NK-92 (cell line): ENCODE results near the gene CCDC106.

Experiments
- DNase-seq: peaks from one replicate; lab custom pipeline; 2025; ENCODE audit not compliant: unreplicated experiment; lab: John Stamatoyannopoulos, UW

The CCDC106 gene

DNA sequence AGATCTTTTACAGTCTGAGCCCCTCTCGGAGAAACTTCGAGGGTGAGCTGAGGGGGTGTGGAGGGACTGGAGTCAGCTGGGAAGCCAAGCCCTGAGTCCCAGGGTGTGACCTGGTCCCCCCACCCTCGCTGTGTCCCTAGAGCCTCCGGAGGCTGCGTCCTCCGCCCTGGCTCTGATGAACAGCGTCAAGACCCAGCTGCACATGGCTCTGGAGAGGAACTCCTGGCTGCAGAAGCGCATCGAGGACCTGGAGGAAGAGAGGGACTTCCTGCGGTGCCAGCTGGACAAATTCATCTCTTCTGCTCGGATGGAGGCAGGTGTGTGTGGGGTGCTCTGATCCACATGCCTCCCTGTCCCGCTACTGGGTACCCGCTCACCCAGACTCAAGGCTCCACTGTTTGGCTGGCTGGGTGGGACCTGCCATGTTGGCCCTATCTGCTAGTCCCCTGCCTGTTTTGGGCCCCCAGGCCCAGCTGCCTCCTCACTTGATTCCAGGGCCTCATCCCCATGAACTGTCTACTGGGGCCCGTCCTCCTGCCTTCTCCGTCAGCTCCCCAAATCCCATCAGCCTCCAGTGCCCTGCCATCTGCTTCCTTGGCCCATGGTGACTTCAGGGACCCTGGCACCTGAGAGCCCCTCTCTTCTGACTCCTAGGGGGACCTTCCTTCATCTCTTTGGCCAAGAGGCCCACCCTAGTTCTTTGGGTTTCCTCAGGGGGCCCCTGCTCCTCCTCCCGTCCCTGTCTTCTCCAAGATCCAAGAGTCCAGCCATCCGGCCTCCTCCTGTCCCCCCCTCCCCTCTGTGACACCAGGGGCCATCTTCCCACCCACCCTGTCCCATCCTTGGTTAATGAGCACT lies 1.5 kb downstream of the CCDC106 start:
- DNase-seq, result no peak

DNA sequence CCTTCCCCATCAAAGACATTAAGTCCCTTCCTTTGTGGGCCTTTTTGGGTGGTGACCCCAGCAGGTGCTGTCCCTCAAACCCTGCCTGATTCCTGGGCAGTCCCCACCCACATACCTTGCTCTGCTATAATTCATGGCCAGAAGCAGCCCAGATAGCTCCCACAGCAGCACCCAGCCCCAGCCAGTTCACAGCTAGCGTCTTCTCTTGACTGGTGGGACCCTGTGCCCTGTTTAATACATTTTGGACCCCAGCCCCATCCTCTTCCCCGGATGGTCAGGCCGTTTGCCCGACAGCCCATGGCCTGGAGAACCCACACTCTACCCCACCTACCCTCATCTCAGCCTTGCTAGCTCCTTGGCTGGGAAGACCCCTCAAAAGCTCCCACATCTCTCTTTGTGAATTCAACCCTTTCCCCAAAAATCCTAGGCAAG lies 2.1 kb downstream of the CCDC106 start:
- DNase-seq, result no peak

DNA sequence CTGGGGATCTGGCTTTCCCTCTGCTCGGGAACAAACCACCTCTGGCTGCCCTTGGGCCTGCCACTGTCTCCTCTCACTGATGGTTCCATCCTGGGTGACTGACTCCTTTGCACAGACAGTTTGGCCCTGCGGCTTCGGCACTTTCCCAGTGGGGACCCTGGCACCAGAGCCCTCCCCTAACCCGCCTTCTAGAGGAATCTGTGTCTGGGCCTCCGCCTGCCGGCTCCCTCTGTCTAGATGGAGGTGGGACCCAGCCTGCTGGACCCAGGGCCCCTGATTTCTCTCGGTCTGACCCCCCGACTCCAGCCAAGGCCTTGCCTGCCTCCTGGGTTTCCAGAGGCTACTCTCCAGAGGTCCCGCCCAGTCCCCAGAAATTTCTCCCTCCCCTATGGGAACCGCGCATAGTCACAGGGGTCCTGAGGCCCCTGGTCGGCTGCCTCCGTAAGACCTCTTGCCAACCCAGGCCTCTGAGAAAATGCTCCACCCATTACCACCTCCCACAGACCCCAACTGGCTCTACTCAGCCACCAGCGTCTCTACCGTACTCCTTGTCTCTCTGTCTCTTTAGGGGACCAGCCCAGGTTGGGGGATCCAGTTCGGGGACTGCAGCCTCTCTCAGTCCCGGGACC lies 2.7 kb downstream of the CCDC106 start:
- no peak for DNase-seq

DNA sequence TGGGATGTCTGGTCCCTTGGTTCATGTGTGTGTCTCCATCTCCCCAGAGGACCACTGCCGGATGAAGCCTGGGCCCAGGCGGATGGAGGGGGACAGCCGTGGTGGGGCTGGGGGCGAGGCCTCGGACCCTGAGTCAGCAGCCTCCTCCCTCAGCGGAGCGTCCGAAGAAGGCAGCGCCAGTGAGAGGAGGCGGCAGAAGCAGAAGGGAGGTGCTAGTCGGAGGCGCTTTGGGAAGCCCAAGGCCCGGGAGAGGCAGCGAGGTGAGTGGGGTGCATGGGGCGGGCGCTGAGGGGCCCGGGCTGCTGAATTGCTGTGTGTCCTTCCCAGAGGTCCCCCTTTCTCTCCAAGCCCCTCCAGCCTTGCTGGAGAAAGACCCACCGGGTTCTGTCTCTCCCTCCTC lies 3.2 kb downstream of the CCDC106 start:
- DNase-seq, result no peak

DNA sequence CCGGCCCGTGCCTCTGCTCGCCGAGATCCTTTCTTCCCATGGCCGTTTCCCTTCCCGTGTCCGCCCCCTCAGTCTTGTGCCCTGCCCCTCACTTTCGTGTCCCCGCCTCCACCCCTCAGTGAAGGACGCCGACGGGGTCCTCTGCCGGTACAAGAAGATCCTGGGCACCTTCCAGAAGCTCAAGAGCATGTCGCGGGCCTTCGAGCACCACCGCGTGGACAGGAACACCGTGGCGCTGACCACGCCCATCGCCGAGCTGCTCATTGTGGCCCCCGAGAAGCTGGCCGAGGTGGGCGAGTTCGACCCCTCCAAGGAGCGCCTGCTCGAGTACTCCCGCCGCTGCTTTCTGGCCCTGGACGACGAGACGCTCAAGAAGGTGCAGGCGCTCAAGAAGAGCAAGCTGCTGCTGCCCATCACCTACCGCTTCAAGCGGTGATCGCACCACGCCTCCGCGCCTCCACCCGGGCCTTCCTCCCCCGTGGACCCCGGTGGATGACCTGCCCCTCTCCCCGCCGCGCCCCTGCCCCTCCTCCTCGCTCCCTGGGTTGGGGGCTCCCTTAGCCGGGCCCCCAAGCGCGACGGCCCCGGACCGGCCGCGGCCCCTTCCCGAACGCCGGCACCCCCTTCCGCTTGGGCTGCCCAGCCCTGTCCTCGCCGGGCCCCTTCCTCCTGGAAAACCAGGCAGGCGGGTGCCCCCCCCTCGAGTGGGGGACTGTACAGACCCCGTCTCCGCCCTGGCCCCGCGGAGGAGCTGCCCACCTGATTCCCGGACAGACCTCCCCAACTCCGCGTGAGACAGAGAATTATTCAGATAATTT lies 4.5 kb downstream of the CCDC106 start:
- DNase-seq, result no peak

DNA sequence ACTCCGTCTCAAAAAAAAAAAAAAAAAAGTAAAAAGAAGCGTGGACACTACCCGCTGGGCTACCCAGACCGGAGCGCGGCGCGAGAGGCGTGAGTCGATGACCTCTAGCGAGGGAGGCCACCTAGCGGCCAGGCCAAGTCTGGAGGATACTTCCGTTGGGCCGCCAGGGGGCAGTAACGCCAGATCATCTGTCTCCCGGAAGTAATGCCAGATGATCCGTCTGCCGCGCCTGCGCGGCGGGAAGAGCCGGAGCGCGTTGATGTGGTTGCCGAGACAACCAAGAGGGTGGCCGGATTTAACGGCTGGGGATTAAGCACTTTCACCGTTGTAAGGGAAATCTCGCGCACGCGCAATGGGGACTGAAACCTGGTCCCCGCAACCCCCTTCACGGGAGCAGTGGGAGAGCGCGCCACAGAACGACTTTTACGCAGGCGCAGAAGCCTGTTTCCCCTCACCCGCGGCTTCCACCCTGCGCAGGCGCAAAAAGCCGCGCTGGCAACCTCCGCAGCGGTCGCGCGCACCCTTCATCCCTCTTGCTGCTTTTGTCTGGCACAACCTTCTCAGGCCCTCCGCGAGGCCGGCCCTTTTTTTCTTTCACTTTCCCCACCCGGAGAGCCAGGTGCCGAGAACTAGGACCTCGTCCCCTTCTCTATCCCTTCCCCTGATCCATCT lies 5.8 kb downstream of the CCDC106 start:
- peak; percentile 97 for DNase-seq

DNA sequence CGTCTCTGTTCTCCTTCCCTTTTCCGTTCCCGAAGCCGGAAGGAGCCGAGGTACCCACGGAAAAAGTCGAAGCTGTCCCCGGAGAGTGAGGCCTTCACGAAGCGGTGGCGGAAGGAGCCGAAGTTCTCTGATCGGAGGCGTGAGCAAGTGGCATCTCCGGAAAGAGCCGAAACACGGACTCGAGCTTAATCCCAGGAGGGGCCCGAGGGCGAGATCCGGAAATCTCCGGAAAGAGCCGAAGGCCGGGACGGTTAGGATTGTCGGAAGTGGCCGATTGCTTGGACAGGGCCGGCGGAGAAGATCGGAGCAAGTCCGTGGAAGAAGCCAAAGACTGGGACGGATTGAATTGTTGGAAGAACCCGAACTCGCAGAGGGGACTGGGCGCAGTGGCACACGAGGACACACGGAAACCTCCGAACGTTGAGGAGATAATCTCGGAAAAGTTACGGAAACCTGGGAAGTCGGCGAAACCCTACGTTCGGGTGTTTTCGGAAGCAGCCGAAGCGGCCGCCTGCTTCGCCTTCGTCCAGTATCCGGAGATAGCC lies 6.4 kb downstream of the CCDC106 start:
- DNase-seq, result peak; percentile 96

DNA sequence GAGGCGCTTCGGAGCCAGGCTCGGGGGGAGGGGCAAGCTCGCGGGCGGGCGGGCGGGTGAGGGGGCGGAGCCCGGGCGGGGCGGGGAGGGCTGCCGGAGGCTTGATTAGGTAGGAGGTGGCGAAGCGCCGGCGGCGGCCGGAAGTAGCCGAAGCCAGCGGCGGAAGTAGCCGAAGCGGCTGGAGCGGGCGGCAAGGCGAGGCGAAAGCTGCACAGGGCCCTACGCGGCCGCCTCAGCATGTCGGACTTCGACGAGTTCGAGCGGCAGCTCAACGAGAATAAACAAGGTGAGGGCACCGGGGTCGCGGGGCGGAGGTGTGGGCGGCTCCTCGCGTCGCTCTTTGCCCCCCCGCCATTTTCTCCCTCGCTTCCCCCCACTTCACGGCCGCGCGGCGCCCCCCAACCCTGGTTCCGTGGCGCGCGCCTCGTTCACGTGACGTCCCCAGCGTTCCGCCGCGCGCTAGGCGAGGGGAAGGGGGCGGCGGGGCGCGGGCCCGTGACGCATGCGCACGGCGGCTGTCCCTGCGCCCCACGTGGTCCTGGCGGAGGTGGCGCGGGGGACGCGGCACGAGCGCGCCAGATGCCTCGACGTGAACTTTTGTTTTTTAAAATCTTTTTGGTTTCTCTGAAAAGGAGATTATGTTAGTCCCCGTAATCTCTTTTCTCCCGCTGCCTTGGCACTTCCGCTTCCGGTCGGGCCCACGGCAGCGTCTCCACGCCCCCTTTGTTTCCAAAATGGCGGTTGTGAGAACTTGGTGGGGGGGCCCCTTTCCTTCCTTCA lies 7.0 kb downstream of the CCDC106 start, which contains the start of gene U2AF2:
Gene U2AF2 (plus strand): TSS at position 168 of the 780 bp plus-strand sequence. CDS start 70 bp downstream, at position 238.
- DNase-seq, result peak; percentile 78

DNA sequence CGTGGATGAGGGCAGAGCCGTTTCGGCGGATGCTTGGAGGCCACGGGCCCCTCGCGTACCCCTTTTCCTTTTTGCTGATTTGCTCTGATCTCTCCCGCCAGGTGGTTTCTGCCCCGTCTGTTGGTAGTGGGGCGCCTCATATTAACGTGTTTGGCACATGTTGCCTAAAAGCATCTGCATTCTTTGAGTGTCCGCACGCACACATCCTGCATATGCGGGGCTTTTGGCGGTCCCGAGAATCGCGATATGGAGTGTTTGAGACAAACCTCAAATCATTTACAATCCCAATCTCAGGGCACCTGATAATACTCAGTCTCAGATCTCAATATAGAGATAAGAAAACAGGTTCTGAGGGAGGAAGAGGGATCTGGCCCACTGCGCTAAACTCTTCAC lies 7.6 kb downstream of the CCDC106 start:
- DNase-seq, result no peak

DNA sequence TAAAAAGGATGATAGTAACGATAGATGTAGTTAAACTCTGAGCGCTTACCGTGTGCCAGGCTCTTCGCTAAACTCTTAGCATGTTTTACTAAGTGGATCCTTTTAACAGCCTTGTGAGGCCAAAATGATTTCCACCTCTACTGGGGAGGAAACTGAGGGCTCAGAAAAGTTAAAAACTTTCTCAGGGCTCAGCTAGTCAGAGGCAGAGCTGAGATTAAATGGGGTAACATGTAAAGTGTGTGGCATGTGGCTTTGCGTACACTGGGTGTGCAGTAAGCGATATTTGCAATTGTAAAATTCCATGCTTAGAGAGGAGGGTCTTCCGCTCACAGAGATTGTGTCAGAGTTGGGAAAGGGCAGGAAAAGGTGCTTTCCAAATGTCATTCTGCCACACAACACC lies 8.5 kb downstream of the CCDC106 start:
- DNase-seq, result no peak

DNA sequence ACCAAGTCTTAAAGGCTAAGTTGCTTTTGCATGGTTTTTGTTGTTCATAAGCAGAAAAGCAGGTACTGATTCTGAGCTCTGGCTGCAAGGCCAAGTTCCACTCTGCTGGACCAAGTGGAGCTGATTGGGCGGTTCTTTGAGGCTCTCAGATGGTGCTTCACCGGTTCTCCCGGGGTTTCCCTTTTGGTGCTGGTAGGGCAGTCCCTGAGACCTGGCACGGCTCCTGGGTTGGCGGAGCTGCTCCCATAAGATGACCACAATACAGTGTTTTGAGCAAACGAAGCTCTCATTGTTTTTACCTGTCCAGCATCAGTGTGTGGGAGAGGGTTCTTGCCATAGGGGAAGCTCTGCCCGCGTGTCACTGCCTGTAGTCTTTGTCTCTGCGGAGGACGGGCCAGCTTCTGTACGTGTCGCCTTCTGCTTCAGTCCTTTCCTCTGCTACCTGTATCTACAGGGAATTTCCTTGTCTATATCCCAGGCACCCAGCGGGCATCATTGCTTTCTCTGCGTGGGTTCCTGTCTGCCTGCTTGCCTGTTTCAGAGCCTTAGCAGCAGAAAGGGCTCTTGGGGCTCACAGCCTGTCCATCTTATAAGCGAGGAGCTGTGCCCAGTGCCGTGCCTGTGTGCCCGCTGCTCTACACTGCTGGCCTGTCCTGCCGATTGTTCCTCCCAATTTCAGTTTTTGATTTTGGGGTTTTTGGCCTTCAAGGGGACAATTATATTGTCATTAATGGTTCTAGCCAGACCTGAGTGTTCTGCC lies 9.2 kb downstream of the CCDC106 start:
- DNase-seq, result no peak

DNA sequence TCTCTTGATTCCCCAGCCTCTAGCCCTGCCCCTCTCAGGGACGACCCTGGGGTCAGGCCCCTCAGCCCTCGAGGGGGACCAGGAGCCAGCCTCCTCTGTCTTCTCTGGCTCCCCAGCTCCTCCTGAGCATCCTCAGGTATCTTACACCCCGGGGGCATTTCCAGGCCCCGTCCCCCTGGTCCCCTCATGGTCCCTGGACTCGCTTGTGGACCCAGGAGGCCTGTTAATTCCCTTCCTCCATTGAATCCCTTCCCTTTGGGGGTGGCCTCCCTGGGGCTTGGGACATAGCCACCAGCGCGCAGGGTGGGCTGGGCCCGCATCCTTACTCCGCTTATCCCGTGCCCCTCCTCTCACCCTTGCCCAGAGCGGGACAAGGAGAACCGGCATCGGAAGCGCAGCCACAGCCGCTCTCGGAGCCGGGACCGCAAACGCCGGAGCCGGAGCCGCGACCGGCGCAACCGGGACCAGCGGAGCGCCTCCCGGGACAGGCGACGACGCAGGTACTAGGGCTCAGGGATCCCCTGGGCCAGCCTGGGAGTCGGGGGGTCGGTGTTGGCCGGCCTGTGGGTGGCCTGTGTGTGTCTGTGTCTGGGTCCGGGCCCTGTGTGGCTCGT lies 10.9 kb downstream of the CCDC106 start:
- no peak for DNase-seq

DNA sequence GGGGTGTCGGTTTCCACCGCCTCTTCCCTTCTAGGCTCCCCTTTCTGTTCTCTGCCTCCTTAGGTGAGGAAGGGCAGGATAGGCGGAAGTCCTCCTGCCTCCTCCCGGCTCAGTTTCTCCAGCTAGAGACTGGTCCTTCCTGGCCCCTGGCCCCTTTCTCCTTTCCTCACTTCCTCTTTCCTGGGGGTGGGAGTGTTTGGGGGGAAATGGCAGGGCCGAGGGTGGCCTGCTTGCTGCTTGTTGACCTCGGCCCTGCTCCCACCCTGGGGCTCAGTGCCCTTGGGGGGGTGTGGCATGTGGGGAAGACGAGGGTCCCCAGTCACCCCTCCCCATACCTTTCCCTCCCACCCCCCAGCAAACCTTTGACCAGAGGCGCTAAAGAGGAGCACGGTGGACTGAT lies 11.8 kb downstream of the CCDC106 start:
- DNase-seq, result no peak

DNA sequence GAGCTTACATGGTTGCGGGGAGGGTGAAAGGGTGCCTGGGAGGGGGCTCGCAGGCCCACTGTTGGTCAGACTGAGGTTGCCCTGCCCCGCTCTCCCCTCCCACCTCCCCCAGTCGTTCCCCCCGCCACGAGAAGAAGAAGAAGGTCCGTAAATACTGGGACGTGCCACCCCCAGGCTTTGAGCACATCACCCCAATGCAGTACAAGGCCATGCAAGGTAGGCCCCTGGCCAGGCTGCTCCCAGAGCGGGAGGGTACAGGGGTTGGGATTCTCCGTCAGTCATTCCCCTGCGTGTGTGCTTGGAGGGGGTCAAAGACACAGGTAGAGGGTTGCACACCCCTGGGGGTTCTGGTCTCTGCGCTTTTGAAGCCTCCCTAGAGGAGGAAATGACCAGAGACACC lies 12.4 kb downstream of the CCDC106 start:
- no peak for DNase-seq

DNA sequence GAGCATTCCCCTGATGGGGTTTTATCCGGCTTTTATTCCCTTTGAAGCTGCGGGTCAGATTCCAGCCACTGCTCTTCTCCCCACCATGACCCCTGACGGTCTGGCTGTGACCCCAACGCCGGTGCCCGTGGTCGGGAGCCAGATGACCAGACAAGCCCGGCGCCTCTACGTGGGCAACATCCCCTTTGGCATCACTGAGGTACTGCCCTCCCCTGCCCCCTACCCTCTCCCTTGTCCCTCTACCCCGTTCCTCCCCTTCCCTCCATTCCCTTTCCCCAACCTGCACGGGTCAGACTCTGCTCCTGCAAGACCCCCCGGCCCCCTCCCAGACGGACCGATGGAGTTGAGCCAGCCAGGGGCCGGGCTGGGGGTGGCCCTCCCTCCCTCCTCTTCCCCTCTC lies 13.0 kb downstream of the CCDC106 start:
- DNase-seq, result no peak

DNA sequence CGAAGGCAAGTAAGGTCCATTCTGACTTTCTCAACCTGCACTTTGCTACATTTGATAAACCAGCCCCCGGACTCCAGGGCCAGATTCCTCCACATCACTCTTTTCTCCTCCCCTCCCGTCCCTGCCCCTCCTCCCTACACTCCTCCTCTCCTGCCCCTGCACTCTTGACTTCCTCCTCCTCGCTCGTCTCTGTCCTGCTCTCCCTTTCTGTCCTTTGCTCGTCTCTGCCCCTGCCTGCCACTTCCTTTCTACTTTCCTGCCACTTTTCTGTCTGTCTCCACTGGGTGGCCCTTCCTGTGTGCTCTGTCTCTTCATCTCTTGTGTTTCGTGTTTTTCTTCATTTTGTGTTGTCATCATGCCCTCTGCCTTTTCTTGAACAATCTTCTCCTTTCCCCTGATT lies 13.8 kb downstream of the CCDC106 start:
- no peak for DNase-seq

DNA sequence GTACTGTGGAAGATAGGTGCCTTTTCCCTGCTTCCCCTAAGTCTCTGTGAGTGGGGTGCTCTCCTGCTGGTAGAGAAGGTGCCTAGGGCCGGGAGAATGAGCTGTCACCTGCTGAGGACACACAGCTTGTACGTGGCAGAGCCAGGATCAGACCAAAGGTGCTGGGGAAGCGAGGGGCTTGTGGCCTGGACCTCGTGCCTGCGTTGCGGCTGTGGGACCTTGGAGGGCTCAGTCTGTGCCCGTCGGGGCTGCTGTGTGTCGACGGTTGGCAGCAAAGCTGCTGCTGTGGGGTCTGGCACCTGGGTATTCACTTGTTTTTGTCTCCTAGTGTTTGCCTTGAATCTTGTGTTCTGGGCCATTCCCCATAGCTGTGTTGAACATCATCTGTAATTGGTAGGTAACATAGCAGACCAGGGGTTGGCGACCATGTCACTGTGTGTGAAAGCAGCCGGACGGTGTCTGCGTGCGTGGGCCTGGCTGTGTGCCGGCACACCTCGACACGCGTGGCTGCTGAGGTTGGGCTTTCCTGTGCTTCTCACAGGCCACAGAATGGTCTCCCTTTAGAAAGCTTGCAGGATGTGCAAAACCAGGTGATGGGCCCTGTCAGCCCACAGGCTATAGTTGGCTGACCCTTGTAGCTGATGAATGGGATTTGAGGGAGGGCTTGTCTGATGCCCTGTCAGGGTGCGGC lies 16.0 kb downstream of the CCDC106 start:
- no peak for DNase-seq

DNA sequence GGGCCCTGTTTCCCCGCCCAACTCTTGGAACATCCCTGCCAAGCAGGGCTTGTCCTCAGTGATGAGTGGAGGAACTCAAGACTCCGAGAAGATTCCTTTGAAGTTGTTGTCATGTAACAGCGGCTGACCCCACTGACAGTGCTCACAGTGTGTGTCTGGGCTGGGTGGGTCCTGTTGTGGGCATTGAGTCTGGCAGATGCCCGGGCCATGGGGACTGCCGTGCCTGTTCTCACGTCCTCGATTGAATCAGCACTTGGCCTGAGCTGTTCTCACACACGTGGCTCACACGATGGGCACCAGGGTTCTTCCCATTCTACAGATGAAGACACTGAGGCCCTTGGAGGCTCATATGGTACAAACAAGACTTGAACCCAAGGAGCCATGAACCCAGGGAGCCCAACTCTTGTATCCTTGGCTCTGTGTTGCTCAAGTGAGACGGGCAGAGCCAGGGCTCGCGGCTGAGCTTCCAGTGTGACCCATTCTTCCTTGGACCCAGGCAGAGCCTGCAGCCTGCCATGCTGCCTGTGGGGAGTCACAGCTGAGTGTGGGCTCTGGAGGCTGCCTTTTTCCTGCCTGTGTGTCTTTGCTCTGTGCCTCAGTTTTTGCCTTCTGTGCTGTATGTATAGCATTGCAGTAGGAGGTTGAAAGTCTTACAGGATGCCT lies 18.5 kb downstream of the CCDC106 start:
- DNase-seq, result no peak
